Glutamatergic neuron (in vitro differentiated cells): Measurements from ENCODE around the gene PFKFB2. TPM values are rescaled to one million over a fixed set of nuclear protein-coding genes. Genes with fewer than 3 reads are reported as not detected.

Source experiments
- DNase-seq: peaks from one replicate; pipeline ENCODE4 v3.0.0; 2022
- H3K27ac Mint-ChIP-seq: one replicate; pipeline ENCODE4 v1.8.0; 2020; ENCODE audit warnings: mild to moderate bottlenecking, mixed read lengths, inconsistent platforms; ENCODE audit not compliant: unreplicated experiment
- H3K27me3 Mint-ChIP-seq: one replicate; pipeline ENCODE4 v1.8.0; 2020; ENCODE audit warnings: mild to moderate bottlenecking, moderate library complexity, mixed read lengths, inconsistent platforms; ENCODE audit not compliant: unreplicated experiment
- H3K36me3 Mint-ChIP-seq: one replicate; pipeline ENCODE4 v1.8.0; 2020; ENCODE audit warnings: mild to moderate bottlenecking, mixed read lengths, inconsistent platforms; ENCODE audit not compliant: unreplicated experiment
- H3K4me1 Mint-ChIP-seq: one replicate; pipeline ENCODE4 v1.8.0; 2020; ENCODE audit warnings: mild to moderate bottlenecking, low read depth, mixed read lengths, inconsistent platforms; ENCODE audit not compliant: unreplicated experiment
- H3K4me3 Mint-ChIP-seq: one replicate; pipeline ENCODE4 v1.8.0; 2020; ENCODE audit warnings: mild to moderate bottlenecking, mixed read lengths, inconsistent platforms; ENCODE audit not compliant: unreplicated experiment
- H3K9me3 Mint-ChIP-seq: one replicate; pipeline ENCODE4 v1.8.0; 2020; ENCODE audit warnings: mild to moderate bottlenecking, moderate library complexity, mixed read lengths, inconsistent platforms; ENCODE audit not compliant: unreplicated experiment
- total RNA-seq: library from RNA; stranded (reverse); fragmentation: NEBNext Ultra II Directional; extraction: Animal tissue kit (Norgen Biotek cat#: 25700); gene quantifications from one replicate; pipeline ENCODE4 v1.2.1, GENCODE V29; 2021; ENCODE audit not compliant: unreplicated experiment
- TF ChIP-seq, protein P1 (sequence below): fragments of 200-600 bp; sonication (generic); IDR thresholded peaks from one replicate; pipeline ENCODE4 v1.5.0; 2021; ENCODE audit not compliant: partially characterized antibody, unreplicated experiment

PFKFB2 gene
- total RNA-seq, 1 donor from 2014 or later: 3.6 TPM

DNA sequence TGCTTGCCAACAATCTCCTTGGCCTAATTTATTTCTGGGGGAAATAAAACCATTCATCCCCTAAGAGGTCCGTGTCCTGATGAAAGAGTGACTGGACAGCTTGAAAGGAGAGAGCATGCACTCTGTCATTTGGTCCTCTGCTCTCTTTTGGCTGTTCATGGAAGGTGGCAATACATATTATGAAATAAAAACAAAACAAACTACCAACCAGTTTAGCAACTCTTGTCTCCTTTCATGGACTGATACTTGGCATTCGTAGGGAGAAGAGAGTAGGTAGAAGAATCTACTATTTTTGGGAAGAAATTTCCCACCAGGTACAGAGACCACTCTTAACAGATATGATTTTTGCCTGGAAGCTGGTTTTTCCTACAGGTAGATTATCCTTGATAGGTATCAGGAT, 19.8 kb upstream of the PFKFB2 start:
- H3K27ac Mint-ChIP-seq: no peak overlapping the region
- no peaks in the 10 kb centered on the region for H3K36me3 Mint-ChIP-seq
- DNase-seq: no peak
- H3K9me3 Mint-ChIP-seq: no peaks in the 10 kb centered on the region
- TF ChIP-seq, protein P1, sequence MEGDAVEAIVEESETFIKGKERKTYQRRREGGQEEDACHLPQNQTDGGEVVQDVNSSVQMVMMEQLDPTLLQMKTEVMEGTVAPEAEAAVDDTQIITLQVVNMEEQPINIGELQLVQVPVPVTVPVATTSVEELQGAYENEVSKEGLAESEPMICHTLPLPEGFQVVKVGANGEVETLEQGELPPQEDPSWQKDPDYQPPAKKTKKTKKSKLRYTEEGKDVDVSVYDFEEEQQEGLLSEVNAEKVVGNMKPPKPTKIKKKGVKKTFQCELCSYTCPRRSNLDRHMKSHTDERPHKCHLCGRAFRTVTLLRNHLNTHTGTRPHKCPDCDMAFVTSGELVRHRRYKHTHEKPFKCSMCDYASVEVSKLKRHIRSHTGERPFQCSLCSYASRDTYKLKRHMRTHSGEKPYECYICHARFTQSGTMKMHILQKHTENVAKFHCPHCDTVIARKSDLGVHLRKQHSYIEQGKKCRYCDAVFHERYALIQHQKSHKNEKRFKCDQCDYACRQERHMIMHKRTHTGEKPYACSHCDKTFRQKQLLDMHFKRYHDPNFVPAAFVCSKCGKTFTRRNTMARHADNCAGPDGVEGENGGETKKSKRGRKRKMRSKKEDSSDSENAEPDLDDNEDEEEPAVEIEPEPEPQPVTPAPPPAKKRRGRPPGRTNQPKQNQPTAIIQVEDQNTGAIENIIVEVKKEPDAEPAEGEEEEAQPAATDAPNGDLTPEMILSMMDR: no peak
- H3K4me3 Mint-ChIP-seq: no peak overlapping the region
- no peaks in the 10 kb centered on the region for H3K4me1 Mint-ChIP-seq
- H3K27me3 Mint-ChIP-seq: no peaks in the 10 kb centered on the region

DNA sequence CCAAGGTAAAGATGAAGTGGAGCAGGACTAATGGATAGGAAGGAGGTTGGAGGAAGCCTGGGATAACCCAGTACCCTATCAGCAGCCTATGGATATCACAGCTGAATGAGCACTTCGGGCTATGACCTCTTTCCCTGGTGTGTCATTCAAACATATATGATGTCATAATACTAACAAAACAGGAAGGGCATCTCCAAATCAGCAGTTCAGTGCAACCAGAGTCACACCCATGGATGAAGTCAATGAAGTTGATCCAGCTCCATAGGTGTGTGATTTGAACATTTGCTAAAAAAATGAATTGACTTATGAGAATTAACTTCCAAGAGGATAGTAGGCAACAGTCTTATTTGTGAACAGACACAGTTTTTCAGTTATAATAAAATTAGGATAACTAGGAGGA, 18.9 kb upstream of the PFKFB2 start:
- no peak for DNase-seq
- no peaks in the 10 kb centered on the region for H3K27me3 Mint-ChIP-seq
- no peaks in the 10 kb centered on the region for H3K9me3 Mint-ChIP-seq
- H3K36me3 Mint-ChIP-seq: no peaks in the 10 kb centered on the region
- TF ChIP-seq, protein P1: no peak
- no peaks in the 10 kb centered on the region for H3K4me1 Mint-ChIP-seq
- no peak overlapping the region for H3K4me3 Mint-ChIP-seq
- no peak overlapping the region for H3K27ac Mint-ChIP-seq

DNA sequence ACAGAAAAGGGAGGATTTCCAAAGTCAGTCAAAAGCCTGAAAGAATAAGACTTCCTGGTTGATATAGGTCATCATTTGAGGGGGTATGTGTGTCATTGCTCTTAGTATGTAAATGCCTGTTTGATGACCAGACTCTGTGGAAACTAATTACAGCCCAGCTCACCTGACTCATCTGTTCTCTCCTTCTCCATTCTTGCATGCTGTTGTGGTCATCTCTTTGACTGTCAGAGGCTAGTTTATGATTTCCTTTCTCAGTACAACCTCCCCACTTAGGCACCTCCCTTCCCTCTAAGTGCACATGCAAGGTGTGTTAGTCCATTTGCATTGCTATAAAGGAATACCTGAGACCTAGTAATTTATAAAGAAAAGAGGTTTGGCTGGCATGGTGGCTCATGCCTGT, 18.1 kb upstream of the PFKFB2 start:
- H3K4me3 Mint-ChIP-seq: no peak overlapping the region
- H3K27me3 Mint-ChIP-seq: no peaks in the 10 kb centered on the region
- TF ChIP-seq, protein P1: no peak
- H3K4me1 Mint-ChIP-seq: no peaks in the 10 kb centered on the region
- no peak overlapping the region for H3K27ac Mint-ChIP-seq
- no peaks in the 10 kb centered on the region for H3K36me3 Mint-ChIP-seq
- H3K9me3 Mint-ChIP-seq: no peaks in the 10 kb centered on the region
- DNase-seq: no peak

DNA sequence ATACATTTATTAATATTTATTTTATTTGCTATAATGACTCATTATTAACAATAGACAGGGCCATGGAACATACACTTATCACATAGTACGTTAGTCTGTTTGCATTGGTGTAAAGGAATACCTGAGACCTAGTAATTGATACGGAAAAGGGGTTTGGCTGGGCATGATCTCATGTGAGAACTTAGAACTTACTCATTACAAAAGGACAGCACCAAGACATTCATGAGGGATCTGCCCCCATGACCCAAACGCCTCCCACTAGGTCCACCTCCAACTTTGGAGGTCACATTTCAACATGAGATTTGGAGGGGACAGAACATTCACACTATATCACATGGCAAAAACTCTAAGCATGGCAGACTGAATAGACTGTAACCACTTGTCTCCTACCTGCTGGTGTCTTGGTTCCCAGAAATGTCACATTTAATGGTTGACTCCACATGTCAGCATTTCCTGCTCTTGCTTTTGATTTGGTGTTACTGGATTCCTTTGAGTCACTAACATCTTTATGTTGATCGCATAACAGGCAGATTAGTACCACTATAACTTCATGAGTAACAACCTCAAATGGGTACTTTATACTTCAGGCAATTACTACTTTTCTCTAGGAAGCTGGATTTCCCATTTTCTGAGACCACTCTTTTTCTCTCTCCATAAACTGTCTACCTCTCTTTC, 17.1 kb upstream of the PFKFB2 start:
- DNase-seq: no peak
- H3K4me3 Mint-ChIP-seq: no peak overlapping the region
- H3K27ac Mint-ChIP-seq: no peak overlapping the region
- no peaks in the 10 kb centered on the region for H3K4me1 Mint-ChIP-seq
- H3K9me3 Mint-ChIP-seq: no peaks in the 10 kb centered on the region
- TF ChIP-seq, protein P1: no peak
- H3K36me3 Mint-ChIP-seq: no peaks in the 10 kb centered on the region
- no peaks in the 10 kb centered on the region for H3K27me3 Mint-ChIP-seq

DNA sequence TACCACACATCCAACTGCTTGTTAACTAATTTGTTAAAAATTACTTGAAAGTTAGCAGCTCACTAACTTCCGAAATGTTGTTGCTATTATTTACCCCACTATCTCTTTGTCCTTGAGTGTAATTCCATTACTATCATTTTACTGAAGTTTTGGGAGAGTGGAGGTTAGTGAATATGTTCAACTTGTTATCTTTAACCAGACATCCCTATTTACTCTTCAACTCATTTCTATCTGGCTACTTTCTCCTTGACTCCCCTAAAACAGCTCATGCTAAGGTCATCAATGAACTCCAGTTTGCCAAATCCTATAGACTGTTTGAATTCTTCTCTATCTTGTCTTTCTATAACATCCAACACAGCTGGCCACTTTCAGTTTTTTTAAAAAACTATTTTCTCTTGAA, 16.2 kb upstream of the PFKFB2 start:
- H3K4me3 Mint-ChIP-seq: no peak overlapping the region
- H3K9me3 Mint-ChIP-seq: no peaks in the 10 kb centered on the region
- no peaks in the 10 kb centered on the region for H3K27me3 Mint-ChIP-seq
- no peak overlapping the region for H3K27ac Mint-ChIP-seq
- H3K36me3 Mint-ChIP-seq: no peaks in the 10 kb centered on the region
- no peak for DNase-seq
- TF ChIP-seq, protein P1: no peak
- no peaks in the 10 kb centered on the region for H3K4me1 Mint-ChIP-seq
